GM21717 (cell line): ENCODE data around the gene DNAJC1.
"Not testable (repeated sequence)": the region's sequence is repeated elsewhere in the genome, so short reads cannot be mapped to it uniquely, and the experiment has no call there.

Experiments
- ATAC-seq: cut with Tn5 transposase; IDR thresholded peaks from one replicate; pipeline ENCODE4 v1.9.1; 2021; ENCODE audit warnings: mild to moderate bottlenecking, moderate library complexity; ENCODE audit not compliant: unreplicated experiment

Gene DNAJC1

GRCh38 chr10:21737106-21737505, 266.4 kb downstream of the DNAJC1 start:
- no peak for ATAC-seq

GRCh38 chr10:21733710-21734109, 269.8 kb downstream of the DNAJC1 start:
- no peak for ATAC-seq

GRCh38 chr10:21732067-21732772, 271.3 kb downstream of the DNAJC1 start:
- ATAC-seq, result peak; percentile 77

GRCh38 chr10:21728618-21729017, 274.9 kb downstream of the DNAJC1 start:
- ATAC-seq, result no peak

- no peak for ATAC-seq
Measured at GRCh38 chr10:21727452-21728168, 275.9 kb downstream of the DNAJC1 start.

GRCh38 chr10:21726601-21727225, 276.8 kb downstream of the DNAJC1 start:
- ATAC-seq, result no peak

GRCh38 chr10:21724687-21725367, 278.7 kb downstream of the DNAJC1 start:
- ATAC-seq, result peak; percentile 81

GRCh38 chr10:21724020-21724589, 279.4 kb downstream of the DNAJC1 start:
- ATAC-seq, result no peak

GRCh38 chr10:21722209-21722608, 281.3 kb downstream of the DNAJC1 start:
- ATAC-seq, result no peak

- ATAC-seq, result no peak
Measured at GRCh38 chr10:21721000-21721665, 282.4 kb downstream of the DNAJC1 start.

GRCh38 chr10:21720090-21720489, 283.4 kb downstream of the DNAJC1 start:
- no peak for ATAC-seq

- no peak for ATAC-seq
Measured at GRCh38 chr10:21719502-21719901, 284.0 kb downstream of the DNAJC1 start.

GRCh38 chr10:21717437-21718054, 286.0 kb downstream of the DNAJC1 start:
- not testable (repeated sequence) for ATAC-seq

GRCh38 chr10:21715531-21716195, 287.9 kb downstream of the DNAJC1 start:
- ATAC-seq, result no peak

- no peak for ATAC-seq
Measured at GRCh38 chr10:21712975-21713374, 290.6 kb downstream of the DNAJC1 start.

- ATAC-seq, result no peak
Measured at GRCh38 chr10:21707498-21707897, 296.0 kb downstream of the DNAJC1 start.
